Measurements from ENCODE around the gene U2AF2. TPM values are rescaled to one million over a fixed set of nuclear protein-coding genes. Genes with fewer than 3 reads are reported as not detected.

Gene U2AF2
- total and polyA plus RNA-seq, 9 of the 15 experiments (the other 6 are each of a cell fraction or from before 2014, with no cell fraction given): 3.0 to 331 (median 157) TPM

DNA sequence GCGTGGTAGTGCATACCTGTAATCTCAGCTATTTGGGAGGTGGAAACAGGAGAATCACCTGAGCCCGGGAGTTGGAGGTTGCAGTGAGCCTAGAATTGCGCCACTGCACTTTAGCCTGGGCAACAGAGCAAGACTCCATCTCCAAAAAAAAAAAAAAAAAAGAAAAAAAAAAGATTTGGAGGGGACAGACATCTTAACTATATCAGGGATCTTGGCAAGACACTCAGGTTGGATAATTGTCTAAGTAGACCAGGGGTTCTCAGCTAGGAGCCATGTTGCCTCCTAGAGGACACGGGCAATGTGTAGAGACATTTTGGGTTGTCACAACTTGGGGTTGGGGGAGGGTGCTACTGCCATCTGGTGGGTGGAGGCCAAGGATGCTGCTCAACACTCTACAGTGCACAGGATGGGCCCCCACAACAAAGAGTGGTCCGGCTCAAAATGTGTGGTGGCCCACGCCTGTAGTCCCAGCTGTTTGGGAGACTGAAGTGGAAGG is 15.9 kb upstream of the U2AF2 start (continued):
- TF ChIP-seq, protein P1, sequence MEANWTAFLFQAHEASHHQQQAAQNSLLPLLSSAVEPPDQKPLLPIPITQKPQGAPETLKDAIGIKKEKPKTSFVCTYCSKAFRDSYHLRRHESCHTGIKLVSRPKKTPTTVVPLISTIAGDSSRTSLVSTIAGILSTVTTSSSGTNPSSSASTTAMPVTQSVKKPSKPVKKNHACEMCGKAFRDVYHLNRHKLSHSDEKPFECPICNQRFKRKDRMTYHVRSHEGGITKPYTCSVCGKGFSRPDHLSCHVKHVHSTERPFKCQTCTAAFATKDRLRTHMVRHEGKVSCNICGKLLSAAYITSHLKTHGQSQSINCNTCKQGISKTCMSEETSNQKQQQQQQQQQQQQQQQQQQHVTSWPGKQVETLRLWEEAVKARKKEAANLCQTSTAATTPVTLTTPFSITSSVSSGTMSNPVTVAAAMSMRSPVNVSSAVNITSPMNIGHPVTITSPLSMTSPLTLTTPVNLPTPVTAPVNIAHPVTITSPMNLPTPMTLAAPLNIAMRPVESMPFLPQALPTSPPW (CRISPR knock-in tag; IDR thresholded peaks at IDR 0.05): 0 out of 2 replicates have a peak, but pooled peaks have one; percentile 33
- TF ChIP-seq SUPT5H (IDR thresholded peaks at IDR 0.05): 0 out of 2 replicates have a peak, but pooled peaks have one; percentile 17
- TF ChIP-seq SMC3 (conservative IDR thresholded peaks at IDR 0.05; ENCODE audit: insufficient read depth, low read depth, low read length): 0 out of 2 replicates have a peak, but pooled peaks have one; percentile 14
- 0 out of 2 replicates have a peak, but pooled peaks have one; percentile 32 for TF ChIP-seq CREM (IDR thresholded peaks at IDR 0.05; ENCODE audit: low read depth)
- TF ChIP-seq SNIP1 (IDR thresholded peaks at IDR 0.05; ENCODE audit: low read depth): peak; percentile 61; the same call in 1 of the 2 replicates
- TF ChIP-seq RCOR1 (IDR thresholded peaks at IDR 0.05; ENCODE audit: borderline replicate concordance in 1 of 2, low read depth in 2 of 2, low read length in 2 of 2): 0 out of 4 replicates have a peak, but pooled peaks of 1 of the 2 experiments have one; percentile 35
- TF ChIP-seq ZNF384 (IDR thresholded peaks at IDR 0.05; ENCODE audit: low read depth, low read length): peak; percentile 68
- TF ChIP-seq SP2 (IDR thresholded peaks at IDR 0.05; ENCODE audit: extremely low read depth, low read depth, low read length, poor library complexity, severe bottlenecking): peak; percentile 54
- peak; percentile 57 for TF ChIP-seq HCFC1 (IDR thresholded peaks at IDR 0.05; ENCODE audit: low read depth, low read length)
- TF ChIP-seq, protein P2, sequence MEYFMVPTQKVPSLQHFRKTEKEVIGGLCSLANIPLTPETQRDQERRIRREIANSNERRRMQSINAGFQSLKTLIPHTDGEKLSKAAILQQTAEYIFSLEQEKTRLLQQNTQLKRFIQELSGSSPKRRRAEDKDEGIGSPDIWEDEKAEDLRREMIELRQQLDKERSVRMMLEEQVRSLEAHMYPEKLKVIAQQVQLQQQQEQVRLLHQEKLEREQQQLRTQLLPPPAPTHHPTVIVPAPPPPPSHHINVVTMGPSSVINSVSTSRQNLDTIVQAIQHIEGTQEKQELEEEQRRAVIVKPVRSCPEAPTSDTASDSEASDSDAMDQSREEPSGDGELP (CRISPR knock-in tag; IDR thresholded peaks at IDR 0.05; ENCODE audit: borderline replicate concordance): peak; percentile 18; the same call in 1 of the 2 replicates
- TF ChIP-seq, protein P3, sequence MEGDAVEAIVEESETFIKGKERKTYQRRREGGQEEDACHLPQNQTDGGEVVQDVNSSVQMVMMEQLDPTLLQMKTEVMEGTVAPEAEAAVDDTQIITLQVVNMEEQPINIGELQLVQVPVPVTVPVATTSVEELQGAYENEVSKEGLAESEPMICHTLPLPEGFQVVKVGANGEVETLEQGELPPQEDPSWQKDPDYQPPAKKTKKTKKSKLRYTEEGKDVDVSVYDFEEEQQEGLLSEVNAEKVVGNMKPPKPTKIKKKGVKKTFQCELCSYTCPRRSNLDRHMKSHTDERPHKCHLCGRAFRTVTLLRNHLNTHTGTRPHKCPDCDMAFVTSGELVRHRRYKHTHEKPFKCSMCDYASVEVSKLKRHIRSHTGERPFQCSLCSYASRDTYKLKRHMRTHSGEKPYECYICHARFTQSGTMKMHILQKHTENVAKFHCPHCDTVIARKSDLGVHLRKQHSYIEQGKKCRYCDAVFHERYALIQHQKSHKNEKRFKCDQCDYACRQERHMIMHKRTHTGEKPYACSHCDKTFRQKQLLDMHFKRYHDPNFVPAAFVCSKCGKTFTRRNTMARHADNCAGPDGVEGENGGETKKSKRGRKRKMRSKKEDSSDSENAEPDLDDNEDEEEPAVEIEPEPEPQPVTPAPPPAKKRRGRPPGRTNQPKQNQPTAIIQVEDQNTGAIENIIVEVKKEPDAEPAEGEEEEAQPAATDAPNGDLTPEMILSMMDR (IDR thresholded peaks at IDR 0.05 in 2 of 3, conservative IDR thresholded peaks at IDR 0.05 in 1 of 3; ENCODE audit: insufficient read depth in 2 of 3, low read depth in 1 of 3, low read length in 3 of 3): peak; percentile 73 to 94 (median 77)
- TF ChIP-seq STAG1 (CRISPR knock-in tag; IDR thresholded peaks at IDR 0.05; ENCODE audit: borderline replicate concordance): no peak
- TF ChIP-seq, protein P4, sequence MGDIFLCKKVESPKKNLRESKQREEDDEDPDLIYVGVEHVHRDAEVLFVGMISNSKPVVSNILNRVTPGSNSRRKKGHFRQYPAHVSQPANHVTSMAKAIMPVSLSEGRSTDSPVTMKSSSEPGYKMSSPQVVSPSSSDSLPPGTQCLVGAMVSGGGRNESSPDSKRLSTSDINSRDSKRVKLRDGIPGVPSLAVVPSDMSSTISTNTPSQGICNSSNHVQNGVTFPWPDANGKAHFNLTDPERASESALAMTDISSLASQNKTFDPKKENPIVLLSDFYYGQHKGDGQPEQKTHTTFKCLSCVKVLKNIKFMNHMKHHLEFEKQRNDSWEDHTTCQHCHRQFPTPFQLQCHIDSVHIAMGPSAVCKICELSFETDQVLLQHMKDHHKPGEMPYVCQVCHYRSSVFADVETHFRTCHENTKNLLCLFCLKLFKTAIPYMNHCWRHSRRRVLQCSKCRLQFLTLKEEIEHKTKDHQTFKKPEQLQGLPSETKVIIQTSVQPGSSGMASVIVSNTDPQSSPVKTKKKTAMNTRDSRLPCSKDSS (IDR thresholded peaks at IDR 0.05; ENCODE audit: low read depth, partially characterized antibody): no peak
- TF ChIP-seq NCOA2 (IDR thresholded peaks at IDR 0.05; ENCODE audit: partially characterized antibody in 2 of 2): no peak
- peak; percentile 47; the same call in 1 of the 2 replicates for TF ChIP-seq MYC (IDR thresholded peaks at IDR 0.05; ENCODE audit: low read depth, low read length)
- no peak for TF ChIP-seq MYC (CRISPR knock-in tag; IDR thresholded peaks at IDR 0.05; ENCODE audit: borderline replicate concordance, low read depth)
- TF ChIP-seq ZNF408 (CRISPR knock-in tag; IDR thresholded peaks at IDR 0.05; ENCODE audit: low read depth): no peak
- TF ChIP-seq MAZ (CRISPR knock-in tag; conservative IDR thresholded peaks at IDR 0.05 in 1 of 2, IDR thresholded peaks at IDR 0.05 in 1 of 2): peak in 1 of 2 experiments; percentile 71; a peak in 2 of 4 replicates

Measured in K562 (cell line).